NCI-H446 treated with DMSO at 0.1 percent for 48 hours (cell line): Measurements from ENCODE around the gene PRAMEF8.
"Not testable (repeated sequence)": the region's sequence is repeated elsewhere in the genome, so short reads cannot be mapped to it uniquely, and the experiment has no call there.

Experiments used
- DNase-seq: peaks from one replicate; lab custom pipeline; 2025; lab: John Stamatoyannopoulos, UW

The PRAMEF8 gene

GRCh38 chr1:13285037-13285436 is at the start of gene PRAMEF8:
Gene PRAMEF8, minus strand, starts transcription at chr1:13285137. Its CDS starts 1,046 bp downstream, at chr1:13284091.
- DNase-seq = not testable (repeated sequence)

DNA sequence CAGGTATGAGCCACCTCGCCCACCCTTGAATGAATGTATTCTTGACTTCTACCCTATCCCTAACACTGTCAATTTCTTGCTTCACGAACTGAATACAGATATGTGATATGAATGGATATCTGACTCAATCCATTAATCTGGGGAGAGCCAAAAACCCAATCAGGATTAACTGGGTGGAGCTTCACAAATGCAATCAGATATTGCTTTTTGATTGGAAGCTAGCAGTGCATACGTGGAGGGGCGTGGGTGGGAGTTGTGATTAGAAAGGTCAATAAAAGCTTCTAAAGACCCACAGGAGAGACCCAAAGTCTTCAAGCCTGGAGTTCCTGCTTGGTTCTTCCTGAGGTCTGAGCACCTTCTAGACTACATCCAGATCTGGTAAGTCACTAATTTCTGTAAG is 30.3 kb upstream of the PRAMEF8 start, which contains the start of gene PRAMEF15:
Gene PRAMEF15, plus strand, starts transcription at position 301 of the 400 bp plus-strand sequence. CDS start 2,827 bp downstream, outside the sequence.
- DNase-seq = not testable (repeated sequence)

DNA sequence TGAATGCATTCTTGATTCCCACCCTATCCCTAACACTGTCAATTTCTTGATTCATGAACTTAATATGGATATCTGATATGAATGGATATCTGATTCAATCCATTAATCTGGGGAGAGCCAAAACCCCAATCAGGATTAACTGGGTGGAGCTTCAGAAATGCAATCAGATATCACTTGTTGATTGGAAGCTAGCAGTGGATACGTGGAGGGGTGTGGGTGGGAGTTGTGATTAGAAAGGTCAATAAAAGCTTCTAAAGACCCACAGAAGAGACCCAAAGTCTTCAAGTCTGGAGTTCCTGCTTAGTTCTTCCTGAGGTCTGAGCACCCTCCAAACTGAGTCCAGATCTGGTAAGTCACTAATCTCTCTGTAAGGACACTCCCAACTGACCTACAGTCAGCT is 18.3 kb upstream of the PRAMEF8 start, which contains the start of gene PRAMEF33:
Gene PRAMEF33, plus strand, starts transcription at position 301 of the 400 bp plus-strand sequence. CDS start 2,416 bp downstream, outside the sequence.
- DNase-seq = not testable (repeated sequence)

- DNase-seq = not testable (repeated sequence)
Measured at GRCh38 chr1:13302197-13302596, 17.3 kb upstream of the PRAMEF8 start.

DNA sequence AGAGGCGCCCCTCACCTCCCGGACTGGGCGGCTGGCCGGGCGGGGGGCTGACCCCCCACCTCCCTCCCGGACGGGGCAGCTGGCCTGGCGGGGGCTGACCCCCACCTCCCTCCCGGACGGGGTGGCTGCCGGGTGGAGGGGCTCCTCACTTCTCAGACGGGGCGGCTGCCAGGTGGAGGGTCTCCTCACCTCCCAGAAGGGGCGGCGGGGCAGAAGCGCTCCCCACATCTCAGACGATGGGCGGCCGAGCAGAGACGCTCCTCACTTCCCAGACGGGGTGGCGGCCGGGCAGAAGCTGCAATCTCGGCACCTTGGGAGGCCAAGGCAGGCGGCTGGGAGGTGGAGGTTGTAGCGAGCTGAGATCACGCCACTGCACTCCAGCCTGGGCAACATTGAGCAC is 13.8 kb upstream of the PRAMEF8 start:
- not testable (repeated sequence) for DNase-seq

DNA sequence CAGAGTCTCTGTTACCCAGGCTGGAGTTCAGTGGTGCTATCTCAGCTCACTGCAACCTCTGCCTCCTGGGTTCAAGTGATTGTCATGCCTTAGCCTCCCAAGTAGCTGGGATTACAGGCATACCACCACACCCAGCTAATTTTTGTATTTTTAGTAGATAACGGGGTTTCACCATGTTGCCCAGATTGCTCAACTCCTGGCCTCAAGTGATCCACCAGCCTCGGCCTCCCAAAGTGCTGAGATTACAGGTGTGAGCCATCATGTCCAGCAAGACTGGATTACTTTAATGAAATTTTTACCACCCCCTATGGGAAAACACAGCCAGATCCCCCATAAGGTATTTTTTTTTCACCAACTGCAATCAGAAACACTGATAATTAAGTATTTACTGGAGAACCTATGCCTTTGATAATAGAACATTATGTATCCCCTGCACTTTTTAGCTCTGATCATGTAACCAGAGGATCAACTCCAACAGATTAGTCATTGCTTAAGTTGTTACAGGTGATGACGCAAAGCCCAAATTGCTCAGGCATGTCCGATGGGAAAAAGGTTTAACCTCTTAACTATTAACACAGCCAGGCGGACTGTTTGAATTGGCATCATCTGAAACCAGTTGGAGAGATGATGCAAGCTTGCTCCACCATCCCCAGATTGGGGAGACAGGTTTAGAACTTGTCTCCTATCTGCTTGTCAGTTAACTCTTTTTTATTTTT is 12.4 kb upstream of the PRAMEF8 start:
- DNase-seq = not testable (repeated sequence)

GRCh38 chr1:13289030-13289429 is 4.1 kb upstream of the PRAMEF8 start:
- not testable (repeated sequence) for DNase-seq

GRCh38 chr1:13279617-13280016 is 5.3 kb downstream of the PRAMEF8 start:
- DNase-seq = not testable (repeated sequence)

DNA sequence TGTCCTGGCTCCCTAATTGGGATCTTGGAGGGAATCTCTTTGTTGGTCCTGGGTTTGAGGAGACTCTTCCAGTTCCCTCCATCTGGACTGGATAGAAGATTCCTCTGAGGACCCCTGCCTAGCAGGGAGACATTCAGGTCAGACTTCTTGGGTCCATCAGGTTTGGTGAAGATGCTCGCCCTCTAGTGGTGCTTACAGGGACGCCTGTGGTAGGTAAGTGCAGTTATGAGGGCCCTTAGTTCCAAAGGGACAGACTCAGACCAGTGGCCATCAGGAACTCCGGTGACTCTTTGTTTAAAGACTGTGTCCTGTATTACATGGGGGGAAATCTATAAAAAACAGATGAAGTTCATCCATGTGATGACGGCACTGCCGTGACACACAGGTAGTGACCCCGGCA is 7.9 kb downstream of the PRAMEF8 start:
- DNase-seq = not testable (repeated sequence)

DNA sequence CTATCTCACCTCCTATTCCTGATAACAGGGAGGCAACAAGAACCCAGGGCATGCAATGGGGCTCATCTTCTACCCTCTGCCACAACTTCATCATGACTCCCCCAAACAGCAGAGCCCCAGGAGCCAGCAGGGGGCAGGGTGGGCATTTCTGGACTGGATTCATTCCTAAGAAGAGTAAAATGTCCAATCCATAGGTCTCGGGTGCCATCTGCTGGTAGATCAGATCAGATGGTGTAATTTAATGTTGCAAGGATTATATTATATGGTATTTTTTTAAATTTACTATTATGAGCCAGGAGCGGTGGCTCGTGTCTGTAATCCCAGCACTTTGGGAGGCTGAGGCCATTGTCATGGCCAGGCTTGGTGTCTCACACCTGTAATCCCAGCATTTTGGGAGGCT is 19.8 kb downstream of the PRAMEF8 start:
- DNase-seq = not testable (repeated sequence)

DNA sequence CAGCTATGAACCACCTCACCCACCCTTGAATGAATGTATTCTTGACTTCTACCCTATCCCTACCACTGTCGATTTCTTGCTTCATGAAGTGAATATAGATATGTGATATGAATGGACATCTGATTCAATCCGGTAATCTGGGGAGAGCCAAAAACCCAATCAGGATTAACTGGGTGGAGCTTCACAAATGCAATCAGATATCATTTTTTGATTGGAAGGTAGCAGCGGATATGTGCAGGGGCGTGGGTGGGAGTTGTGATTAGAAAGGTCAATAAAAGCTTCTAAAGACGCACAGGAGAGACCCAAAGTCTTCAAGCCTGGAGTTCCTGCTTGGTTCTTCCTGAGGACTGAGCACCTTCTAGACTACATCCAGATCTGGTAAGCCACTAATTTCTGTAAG is 31.0 kb downstream of the PRAMEF8 start, which contains the start of gene PRAMEF5:
Gene PRAMEF5, plus strand, starts transcription at position 301 of the 400 bp plus-strand sequence. CDS start 5,071 bp downstream, outside the sequence.
- not testable (repeated sequence) for DNase-seq

GRCh38 chr1:13247122-13247521 is 37.8 kb downstream of the PRAMEF8 start:
- DNase-seq = not testable (repeated sequence)

DNA sequence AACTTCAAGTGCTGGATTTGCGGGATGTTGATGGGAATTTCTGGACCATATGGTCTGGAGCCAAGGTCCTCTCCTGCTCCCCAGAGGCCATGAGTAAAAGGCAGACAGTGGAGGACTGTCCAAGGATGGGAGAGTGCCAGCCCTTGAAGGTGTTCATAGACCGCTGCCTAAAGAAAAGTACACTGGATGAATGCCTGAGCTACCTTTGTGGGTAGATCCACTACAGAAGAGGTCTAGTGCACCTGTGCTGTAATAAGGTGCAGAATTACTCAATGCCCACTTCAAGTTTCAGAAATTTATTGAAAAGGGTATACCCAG is 38.4 kb downstream of the PRAMEF8 start:
- not testable (repeated sequence) for DNase-seq

DNA sequence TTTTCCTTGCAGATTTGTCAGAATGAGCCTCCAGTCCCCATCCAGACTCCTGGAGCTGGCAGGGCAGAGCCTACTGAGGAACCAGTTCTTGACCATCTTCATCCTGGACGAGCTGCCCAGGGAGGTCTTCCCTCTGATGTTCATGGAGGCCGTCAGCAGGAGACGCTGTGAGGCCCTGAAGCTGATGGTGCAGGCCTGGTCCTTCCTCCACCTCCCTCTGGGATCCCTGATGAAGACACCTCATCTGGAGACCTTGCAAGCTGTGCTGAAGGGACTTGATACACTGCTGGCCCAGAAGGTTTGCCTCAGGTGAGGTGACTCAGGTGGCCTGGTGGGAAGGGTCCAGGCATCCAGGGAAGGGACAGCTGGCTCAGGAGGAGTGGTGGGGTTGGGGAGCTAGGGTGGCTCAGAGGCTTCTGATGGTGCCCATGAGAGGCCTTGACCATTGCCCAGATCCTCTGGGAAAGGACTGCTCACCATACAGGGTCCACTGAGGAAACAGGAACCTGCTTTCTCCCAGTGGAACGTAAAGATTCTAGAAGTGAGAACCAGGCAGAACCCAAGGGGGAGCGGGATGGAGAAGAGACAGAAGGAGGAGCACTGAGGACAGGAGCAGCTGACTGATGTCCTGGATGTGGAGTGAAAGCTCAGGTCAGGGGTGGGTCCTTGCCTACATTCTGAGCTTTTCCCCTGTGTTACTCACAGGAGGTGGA is 38.9 kb downstream of the PRAMEF8 start:
- DNase-seq = not testable (repeated sequence)

DNA sequence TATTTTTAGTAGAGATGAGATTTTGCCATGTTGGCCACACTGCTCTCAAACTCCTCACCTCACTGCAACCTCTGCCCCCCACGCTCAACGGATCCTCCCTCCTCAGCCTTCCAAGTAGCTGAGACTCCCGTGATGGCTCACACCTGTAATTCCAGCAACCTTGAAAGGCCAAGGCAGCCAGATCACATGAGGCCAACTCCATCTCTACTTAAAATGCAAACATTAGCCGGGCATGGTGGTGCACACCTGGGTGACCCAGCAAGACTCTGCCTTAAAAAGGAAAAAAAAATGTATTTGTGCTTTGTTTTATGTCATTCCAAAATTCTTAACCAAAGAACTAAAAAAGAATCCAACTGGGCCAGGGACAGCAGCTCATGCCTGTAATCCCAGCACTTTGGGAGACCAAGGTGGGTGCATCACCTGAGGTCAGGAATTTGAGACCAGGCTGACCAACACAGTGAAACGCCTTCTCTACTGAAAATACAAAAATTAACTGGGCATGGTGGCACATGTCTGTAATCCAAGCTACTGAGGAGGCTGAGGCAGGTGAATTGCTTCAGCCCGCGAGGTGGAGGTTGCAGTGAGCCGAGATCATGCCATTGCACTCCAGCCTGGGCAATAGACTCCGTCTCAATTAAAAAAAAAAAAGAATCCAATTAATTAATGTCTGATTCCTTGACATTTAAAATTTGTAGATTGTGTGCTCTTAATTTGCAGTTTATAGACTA is 41.2 kb downstream of the PRAMEF8 start:
- DNase-seq = not testable (repeated sequence)

DNA sequence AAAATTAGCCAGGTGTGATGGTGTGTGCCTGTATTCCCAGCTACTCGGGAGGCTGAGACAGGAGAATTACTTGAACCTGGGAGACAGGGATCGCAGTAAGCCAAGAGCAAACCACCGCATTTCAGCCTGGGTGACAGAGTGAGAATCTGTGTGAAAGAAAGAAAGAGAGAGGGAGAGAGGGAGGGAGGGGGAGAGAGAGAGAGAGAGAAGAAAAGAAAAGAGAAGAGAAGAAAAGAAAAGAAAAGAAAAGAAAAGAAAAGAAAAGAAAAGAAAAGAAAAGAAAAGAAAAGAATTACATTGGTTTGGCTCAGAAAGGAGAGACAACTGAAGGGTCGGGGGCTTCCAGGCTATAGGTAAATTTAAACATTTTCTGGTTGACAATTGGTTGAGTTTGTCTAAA is 45.3 kb downstream of the PRAMEF8 start:
- DNase-seq = not testable (repeated sequence)

DNA sequence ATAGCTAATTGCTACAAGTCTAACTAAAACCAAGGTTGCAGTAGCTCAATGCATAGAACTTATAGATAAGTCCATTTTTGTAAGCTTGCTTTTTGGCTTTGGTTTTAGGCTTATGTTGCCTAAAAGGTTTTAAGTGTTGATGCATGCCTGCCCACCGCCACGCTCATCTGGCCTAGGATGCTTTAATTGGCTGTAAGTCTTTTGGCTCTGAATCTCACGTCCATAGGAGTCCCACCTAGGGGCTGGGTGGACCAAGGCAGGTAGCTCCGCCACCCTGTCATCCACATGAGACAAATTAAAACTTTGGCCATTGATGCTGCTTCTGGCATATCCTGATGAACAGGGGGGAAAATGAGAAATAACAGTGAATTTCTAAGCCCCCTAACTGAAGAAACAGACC is 47.4 kb downstream of the PRAMEF8 start:
- DNase-seq = not testable (repeated sequence)

DNA sequence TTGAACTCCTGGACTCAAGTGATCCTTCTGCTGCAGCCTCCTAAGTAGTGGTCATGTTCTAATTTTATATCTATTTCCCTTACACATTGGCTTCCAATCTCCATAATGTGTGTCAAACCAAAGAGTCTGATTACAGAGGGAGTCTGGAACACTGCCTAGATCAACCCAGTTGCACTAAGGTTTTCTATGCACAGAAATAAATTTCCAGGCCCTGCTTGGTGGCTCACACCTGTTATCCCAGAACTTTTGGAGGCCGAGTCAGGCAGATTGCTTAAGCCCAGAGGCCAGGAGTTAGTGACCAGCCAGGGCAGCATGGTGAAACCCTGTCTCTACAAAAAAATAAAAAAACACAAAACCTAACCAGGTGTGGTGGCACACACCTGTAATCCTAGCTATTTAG is 50.9 kb downstream of the PRAMEF8 start:
- not testable (repeated sequence) for DNase-seq

GRCh38 chr1:13232056-13232455 is 52.9 kb downstream of the PRAMEF8 start:
- DNase-seq = not testable (repeated sequence)
